Vagina (tissue), 2 donors: ENCODE data around the gene RAB3B.

ENCODE experiments used
- POLR2AphosphoS5 ChIP-seq, 2 donors: sonication (generic); formaldehyde crosslinking; IDR thresholded peaks; one replicate each; pipeline ENCODE4 v1.9.0; 2017; ENCODE audit warnings: antibody characterized with exemption in 2 of 2, mild to moderate bottlenecking in 2 of 2, low read depth in 1 of 2; ENCODE audit not compliant: insufficient read depth in 1 of 2
- TF ChIP-seq, protein P1 (sequence below), 3 experiments: fragments of 450-650 bp in 2 of 3; fragments of 200-600 bp in 1 of 3; sonication (generic) in 1 of 3; IDR thresholded peaks; one replicate each; pipeline ENCODE4 v1.5.1; 2017 to 2019; ENCODE audit warnings: antibody characterized with exemption in 3 of 3, mild to moderate bottlenecking in 2 of 3, moderate library complexity in 2 of 3

GRCh38 chr1:51961954-51962353, 28.5 kb downstream of the RAB3B start:
- TF ChIP-seq, protein P1, sequence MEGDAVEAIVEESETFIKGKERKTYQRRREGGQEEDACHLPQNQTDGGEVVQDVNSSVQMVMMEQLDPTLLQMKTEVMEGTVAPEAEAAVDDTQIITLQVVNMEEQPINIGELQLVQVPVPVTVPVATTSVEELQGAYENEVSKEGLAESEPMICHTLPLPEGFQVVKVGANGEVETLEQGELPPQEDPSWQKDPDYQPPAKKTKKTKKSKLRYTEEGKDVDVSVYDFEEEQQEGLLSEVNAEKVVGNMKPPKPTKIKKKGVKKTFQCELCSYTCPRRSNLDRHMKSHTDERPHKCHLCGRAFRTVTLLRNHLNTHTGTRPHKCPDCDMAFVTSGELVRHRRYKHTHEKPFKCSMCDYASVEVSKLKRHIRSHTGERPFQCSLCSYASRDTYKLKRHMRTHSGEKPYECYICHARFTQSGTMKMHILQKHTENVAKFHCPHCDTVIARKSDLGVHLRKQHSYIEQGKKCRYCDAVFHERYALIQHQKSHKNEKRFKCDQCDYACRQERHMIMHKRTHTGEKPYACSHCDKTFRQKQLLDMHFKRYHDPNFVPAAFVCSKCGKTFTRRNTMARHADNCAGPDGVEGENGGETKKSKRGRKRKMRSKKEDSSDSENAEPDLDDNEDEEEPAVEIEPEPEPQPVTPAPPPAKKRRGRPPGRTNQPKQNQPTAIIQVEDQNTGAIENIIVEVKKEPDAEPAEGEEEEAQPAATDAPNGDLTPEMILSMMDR (IDR thresholded peaks at IDR 0.05): no peak
- TF ChIP-seq POLR2AphosphoS5 (IDR thresholded peaks at IDR 0.05; ENCODE audit: insufficient read depth in 1 of 2, low read depth in 1 of 2): no peak
